Skeletal muscle tissue (tissue), 4 donors: ENCODE results near the gene IL27RA. TPM values are rescaled to one million over a fixed set of nuclear protein-coding genes. Genes with fewer than 3 reads are reported as not detected.
"Not testable (repeated sequence)": the region's sequence is repeated elsewhere in the genome, so short reads cannot be mapped to it uniquely, and the experiment has no call there.

Source experiments
- H3K27ac ChIP-seq: one replicate; pipeline ENCODE4 v1.7.0; 2013; ENCODE audit warnings: mild to moderate bottlenecking, low read depth, low read length, inconsistent platforms
- H3K27me3 ChIP-seq, 3 donors: one replicate each; pipeline ENCODE4 v1.7.0; 2013; ENCODE audit warnings: low read length in 3 of 3; ENCODE audit not compliant: control insufficient read depth in 3 of 3, insufficient read depth in 3 of 3
- H3K36me3 ChIP-seq, 3 donors: one replicate each; pipeline ENCODE4 v1.7.0; 2013; ENCODE audit warnings: low read length in 3 of 3; ENCODE audit not compliant: control insufficient read depth in 3 of 3, insufficient read depth in 3 of 3
- H3K4me1 ChIP-seq, 3 donors: one replicate each; pipeline ENCODE4 v1.7.0; 2013; ENCODE audit warnings: low read length in 3 of 3, mild to moderate bottlenecking in 3 of 3; ENCODE audit not compliant: control insufficient read depth in 3 of 3, insufficient read depth in 3 of 3
- H3K4me3 ChIP-seq, 3 donors: one replicate each; pipeline ENCODE4 v1.7.0; 2013; ENCODE audit warnings: low read length in 3 of 3
- H3K9ac ChIP-seq, 3 donors: one replicate each; pipeline ENCODE4 v1.7.0; 2013; ENCODE audit warnings: low read length in 3 of 3, mild to moderate bottlenecking in 3 of 3, moderate library complexity in 2 of 3, low read depth in 1 of 3
- H3K9me3 ChIP-seq, 3 donors: one replicate each; pipeline ENCODE4 v1.7.0; 2013; ENCODE audit warnings: low read length in 3 of 3; ENCODE audit not compliant: control insufficient read depth in 3 of 3
- total RNA-seq: library from RNA; depleted of rRNA; stranded (reverse); fragments of >200 nt; gene quantifications from one replicate; pipeline ENCODE4 v1.2.3, GENCODE V29; 2014
- donor health status: Osteomylitis.

IL27RA gene
- total RNA-seq, 1 donor from 2014 or later = 2.6 TPM

DNA sequence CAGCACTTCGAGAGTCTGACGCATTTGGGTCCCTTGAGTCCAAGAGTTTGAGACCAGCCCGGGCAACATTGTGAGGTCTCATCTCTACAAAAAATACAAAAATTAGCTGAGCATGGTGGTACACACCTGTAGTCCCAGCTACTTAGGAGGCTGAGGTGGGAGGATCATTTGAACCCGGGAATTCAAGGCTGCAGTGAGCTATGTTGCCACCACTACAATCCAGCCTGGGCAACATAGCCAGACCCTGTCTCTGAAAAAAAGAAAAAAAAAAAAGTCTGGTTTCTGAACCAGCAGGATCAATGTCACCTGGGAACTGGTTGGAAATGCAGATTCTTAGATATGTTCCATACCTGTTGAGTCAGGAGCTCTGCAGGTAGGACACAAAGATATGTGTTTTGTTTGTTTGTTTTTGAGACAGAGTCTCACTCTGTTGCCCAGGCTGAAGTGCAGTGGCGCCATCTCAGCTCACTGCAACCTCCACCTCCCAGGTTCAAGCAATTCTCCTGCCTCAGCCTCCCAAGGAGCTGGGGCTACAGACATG is 4.8 kb upstream of the IL27RA start:
- H3K4me3 ChIP-seq, H3K9ac ChIP-seq, H3K27ac ChIP-seq, H3K4me1 ChIP-seq, H3K27me3 ChIP-seq, H3K9me3 ChIP-seq, H3K36me3 ChIP-seq: not testable (repeated sequence)

DNA sequence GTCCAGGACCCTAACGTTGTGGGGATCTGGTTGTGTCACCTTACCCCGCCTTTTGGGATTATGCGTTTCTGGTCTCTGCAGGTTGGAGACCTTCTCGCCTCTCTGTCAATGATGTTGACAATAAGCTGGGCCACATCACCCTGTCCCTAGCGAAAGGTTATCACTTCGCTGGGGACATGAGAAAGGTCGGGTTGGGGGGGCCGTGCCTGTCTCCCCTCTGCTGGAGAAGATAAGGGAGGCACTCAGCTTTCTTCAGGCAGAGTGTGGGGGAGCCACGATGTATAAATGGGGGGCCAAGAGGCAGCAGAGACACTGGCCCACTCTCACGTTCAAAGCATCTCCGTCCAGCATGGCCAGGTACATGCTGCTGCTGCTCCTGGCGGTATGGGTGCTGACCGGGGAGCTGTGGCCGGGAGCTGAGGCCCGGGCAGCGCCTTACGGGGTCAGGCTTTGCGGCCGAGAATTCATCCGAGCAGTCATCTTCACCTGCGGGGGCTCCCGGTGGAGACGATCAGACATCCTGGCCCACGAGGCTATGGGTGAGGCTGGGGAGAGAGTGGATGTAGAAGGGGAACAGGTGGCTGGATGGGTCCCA is 3.6 kb upstream of the IL27RA start, which contains the start of gene RLN3:
TSS of gene RLN3 (plus strand) at position 293 of the 595 bp plus-strand sequence. CDS start at position 350, 57 bp downstream.
- Histone ChIP-seq H3K36me3 (no peaks in the 10 kb centered on the region), H3K9ac (no peak within 1 kb of the TSS), H3K27ac (no peak within 1 kb of the TSS), H3K27me3 (no peaks in the 10 kb centered on the region), H3K4me3 (no peak within 1 kb of the TSS), H3K4me1 (peaks cover 5 to 12% (median 6%) of the 10 kb centered on the region in 3 donors), H3K9me3 (no peaks in the 10 kb centered on the region)

DNA sequence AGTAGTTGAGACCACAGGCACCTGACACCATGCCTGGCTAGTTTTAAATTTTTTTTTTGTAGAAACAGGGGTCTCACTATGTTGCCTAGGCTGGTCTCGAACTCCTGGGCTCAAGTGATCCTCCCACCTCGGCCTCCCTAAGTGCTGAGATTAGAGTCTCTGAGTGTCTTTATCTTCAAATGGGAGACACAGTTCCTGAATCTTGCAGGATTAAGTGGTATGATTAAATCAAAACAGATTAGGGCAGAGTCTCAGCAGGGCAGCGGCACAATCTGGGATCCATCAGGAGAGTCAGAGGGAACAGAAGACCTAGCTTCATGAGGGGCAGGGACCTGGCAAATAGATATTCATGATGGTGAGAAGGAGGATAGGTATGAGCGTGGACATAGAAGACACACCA is 2.7 kb upstream of the IL27RA start:
- no peaks in the 10 kb centered on the region for H3K36me3 ChIP-seq
- peaks cover 5 to 12% (median 6%) of the 10 kb centered on the region in 3 donors for H3K4me1 ChIP-seq
- H3K27ac ChIP-seq = no peak overlapping the region
- no peaks in the 10 kb centered on the region for H3K27me3 ChIP-seq
- no peak overlapping the region for H3K4me3 ChIP-seq
- H3K9ac ChIP-seq = no peak overlapping the region
- no peaks in the 10 kb centered on the region for H3K9me3 ChIP-seq

DNA sequence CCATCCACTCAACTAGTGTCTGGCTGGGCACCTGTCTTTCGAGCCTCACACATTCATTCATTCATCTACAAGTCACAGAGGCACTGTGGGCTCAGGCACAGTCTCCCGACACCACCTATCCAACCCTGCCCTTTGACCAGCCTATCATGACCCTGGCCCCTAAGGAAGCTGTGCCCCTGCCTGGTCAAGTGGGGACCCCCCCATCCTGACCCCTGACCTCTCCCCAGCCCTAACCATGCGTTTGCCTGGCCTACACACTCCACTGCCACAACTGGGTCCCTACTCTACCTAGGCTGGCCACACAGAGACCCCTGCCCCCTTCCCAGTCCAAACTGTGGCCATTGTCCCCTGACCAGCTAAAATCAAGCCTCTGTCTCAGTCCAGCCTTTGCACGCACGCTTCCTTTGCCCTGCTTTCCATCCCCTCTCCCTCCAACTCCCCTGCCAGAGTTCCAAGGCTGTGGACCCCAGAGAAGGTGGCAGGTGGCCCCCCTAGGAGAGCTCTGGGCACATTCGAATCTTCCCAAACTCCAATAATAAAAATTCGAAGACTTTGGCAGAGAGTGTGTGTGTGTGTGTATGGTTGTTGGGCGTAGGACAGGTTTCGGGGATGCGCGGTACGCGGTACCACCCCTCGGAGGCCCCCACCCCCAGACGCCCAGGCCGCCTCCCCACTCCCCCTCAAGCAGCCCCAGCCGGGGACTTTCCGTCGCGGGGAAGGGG is 404 bp upstream of the IL27RA start:
- H3K27me3 ChIP-seq = no peaks in the 10 kb centered on the region
- H3K9ac ChIP-seq = peak overlapping the region in 2 of 3 donors; percentile 70 to 80
- H3K9me3 ChIP-seq = no peaks in the 10 kb centered on the region
- H3K36me3 ChIP-seq = no peaks in the 10 kb centered on the region
- H3K4me1 ChIP-seq = peaks cover 5 to 12% (median 6%) of the 10 kb centered on the region in 3 donors
- peak overlapping the region; percentile 25 for H3K27ac ChIP-seq
- H3K4me3 ChIP-seq = peak overlapping the region in 2 of 3 donors; percentile 74 to 79

DNA sequence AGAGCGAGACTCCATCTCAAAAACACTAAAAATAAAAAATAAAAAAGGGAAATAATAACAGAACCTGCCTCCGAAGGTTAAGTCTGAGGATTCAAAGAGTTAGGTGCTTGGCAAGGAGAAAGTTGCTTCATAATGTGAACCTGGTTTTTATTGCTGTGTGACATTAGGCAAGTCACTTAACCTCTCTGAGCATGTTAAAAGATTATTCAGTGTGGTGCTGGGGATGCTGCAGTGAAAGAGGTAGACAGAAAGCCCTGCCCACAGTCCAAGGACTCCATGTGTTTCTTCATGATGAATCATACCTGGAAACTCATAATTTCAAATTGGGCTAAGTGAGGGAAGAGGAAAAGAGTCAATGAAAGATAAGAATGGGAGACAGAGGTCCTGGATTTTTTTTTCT is 2.4 kb downstream of the IL27RA start:
- Histone ChIP-seq H3K4me3 (no peak overlapping the region), H3K27me3 (no peaks in the 10 kb centered on the region), H3K27ac (no peak overlapping the region), H3K4me1 (peaks cover 5 to 12% (median 6%) of the 10 kb centered on the region in 3 donors), H3K36me3 (no peaks in the 10 kb centered on the region), H3K9ac (no peak overlapping the region), H3K9me3 (no peaks in the 10 kb centered on the region)

DNA sequence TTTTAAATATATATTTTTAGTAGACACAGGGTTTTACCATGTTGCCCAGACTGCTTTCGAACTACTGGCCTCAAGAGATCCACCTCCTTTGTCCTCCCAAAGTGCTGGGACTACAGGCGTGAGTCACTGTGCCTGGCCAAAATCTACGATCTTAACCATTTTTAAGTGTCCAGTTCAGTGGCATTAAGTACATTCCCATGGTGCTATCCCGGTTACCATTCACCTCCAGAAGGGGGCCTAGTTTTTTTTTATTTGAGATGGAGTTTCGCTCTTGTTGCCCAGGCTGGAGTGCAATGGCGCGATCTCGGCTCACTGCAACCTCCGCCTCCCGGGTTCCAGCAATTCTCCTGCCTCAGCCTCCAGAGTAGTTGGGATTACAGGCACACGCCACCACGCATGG is 3.6 kb downstream of the IL27RA start:
- H3K9me3 ChIP-seq, H3K36me3 ChIP-seq, H3K27me3 ChIP-seq, H3K4me3 ChIP-seq, H3K9ac ChIP-seq, H3K27ac ChIP-seq: not testable (repeated sequence)
- peaks cover 5 to 12% (median 6%) of the 10 kb centered on the region in 3 donors for H3K4me1 ChIP-seq

DNA sequence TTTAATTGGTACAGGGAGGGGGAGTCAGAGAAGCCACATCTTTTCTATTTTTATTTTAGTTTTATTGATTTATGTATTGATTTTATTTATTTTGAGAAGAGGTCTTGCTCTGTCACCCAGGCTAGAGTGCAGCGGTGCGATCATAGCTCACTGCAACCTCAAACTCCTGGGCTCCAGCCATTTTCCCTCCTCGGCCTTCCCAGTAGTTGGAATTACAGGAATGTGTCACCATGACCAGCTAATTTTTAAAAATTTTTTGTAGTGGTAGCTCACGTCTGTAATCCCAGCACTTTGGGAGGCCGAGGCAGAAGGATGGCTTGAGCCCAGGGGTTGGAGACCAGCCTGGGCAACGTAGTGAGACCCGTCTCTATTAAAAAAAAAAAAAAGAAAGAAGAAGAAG is 4.1 kb downstream of the IL27RA start:
- Histone ChIP-seq H3K4me1 (peaks cover 5 to 12% (median 6%) of the 10 kb centered on the region in 3 donors), H3K27me3 (no peaks in the 10 kb centered on the region), H3K27ac (no peak overlapping the region), H3K9ac (no peak overlapping the region), H3K9me3 (no peaks in the 10 kb centered on the region), H3K36me3 (no peaks in the 10 kb centered on the region), H3K4me3 (no peak overlapping the region)

DNA sequence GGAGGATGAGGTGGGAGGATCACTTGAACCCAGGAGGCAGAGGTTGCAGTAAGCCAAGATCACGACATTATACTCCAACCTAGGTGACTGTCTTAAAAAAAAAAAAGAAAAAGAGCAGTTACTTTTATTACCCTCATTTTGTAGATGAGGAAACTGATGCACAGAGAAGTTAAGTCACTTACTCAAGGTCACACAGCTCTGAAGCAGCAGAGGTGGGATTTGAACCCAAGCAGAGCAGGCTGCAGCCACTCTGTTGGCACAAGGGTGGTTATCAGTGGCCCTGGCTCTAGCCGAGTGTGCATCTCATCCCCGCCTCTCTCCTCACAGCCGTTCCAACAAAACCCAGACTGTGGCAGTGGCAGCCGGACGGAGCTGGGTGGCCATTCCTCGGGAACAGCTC is 7.6 kb downstream of the IL27RA start:
- no peak overlapping the region for H3K4me3 ChIP-seq
- H3K9ac ChIP-seq = no peak overlapping the region
- H3K36me3 ChIP-seq = no peaks in the 10 kb centered on the region
- H3K27ac ChIP-seq = no peak overlapping the region
- H3K9me3 ChIP-seq = no peaks in the 10 kb centered on the region
- H3K27me3 ChIP-seq = no peaks in the 10 kb centered on the region
- H3K4me1 ChIP-seq = peaks cover 0 to 8% (median 7%) of the 10 kb centered on the region in 3 donors

DNA sequence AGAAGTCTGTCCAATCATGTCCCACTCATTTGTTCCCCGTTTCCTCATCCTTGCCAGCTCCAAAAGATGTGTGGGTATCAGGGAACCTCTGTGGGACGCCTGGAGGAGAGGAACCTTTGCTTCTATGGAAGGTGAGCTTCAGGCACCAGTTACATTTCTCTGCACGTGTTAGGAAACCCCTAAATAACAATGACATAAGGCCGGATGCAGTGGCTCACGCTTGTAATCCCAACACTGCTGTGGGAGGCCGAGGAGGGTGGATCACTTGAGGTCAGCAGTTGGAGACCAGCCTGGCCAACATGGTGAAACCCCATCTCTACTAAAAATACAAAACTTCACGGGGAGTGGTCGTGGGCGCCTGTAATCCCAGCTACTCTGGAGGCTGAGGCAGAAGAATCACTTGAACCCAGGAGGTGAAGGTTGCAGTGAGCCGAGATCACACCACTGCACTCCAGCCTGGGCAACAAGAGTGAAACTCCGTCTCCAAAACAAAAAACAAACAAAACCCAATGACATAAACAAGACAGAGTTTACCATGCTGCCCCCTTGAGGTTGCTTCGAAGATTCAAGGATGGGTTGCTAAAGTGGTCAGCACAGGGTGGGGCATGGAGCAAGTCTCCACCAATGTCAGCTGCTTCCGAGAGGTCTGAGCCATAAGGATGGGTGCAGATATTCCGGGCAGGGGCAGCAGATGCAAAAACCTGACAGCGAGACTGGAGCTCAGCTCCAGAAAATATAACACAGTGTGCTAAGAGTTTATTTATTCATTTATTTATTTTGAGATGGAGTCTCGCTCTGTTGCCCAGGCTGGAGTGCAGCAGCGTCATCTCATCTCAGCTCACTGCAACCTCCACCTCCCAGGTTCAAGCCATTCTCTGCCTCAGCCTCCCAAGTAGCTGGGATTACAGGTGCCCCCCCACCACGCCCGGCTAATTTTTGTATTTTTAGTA is 11.4 kb downstream of the IL27RA start:
- Histone ChIP-seq H3K9ac (peak overlapping the region in 1 of 3 donors; percentile 57), H3K27ac (peak overlapping the region; percentile 49)
- H3K36me3 ChIP-seq, H3K9me3 ChIP-seq, H3K4me1 ChIP-seq, H3K4me3 ChIP-seq, H3K27me3 ChIP-seq: not testable (repeated sequence)
